ENCODE measurements around the gene DLGAP5. TPM values are rescaled to one million over a fixed set of nuclear protein-coding genes. Genes with fewer than 3 reads are reported as not detected.
A peak's percentile ranks its signal among the peaks of the same experiment; 100 is the strongest.

The DLGAP5 gene
- total RNA-seq, 1 donor from 2014 or later = 4.9 TPM

GRCh38 chr14:55188686-55189295 is 2.6 kb downstream of the DLGAP5 start:
- DNase-seq (ENCODE audit: low spot score in 2 of 2) (no peak), FAIRE-seq (no peak)

GRCh38 chr14:55180434-55180833 is 11.0 kb downstream of the DLGAP5 start:
- DNase-seq (ENCODE audit: low spot score in 2 of 2) (no peak), FAIRE-seq (no peak)

- FAIRE-seq = no peak
- no peak for DNase-seq (ENCODE audit: low spot score in 2 of 2)
Measured at GRCh38 chr14:55180006-55180405, 11.4 kb downstream of the DLGAP5 start.

- DNase-seq (ENCODE audit: low spot score in 2 of 2) (no peak), FAIRE-seq (no peak)
Measured at GRCh38 chr14:55170526-55170925, 20.9 kb downstream of the DLGAP5 start.

GRCh38 chr14:55160989-55161388 is 30.4 kb downstream of the DLGAP5 start:
- FAIRE-seq = peak; percentile 84
- peak in 1 of 2 donors; percentile 38 for DNase-seq (ENCODE audit: low spot score in 2 of 2)

GRCh38 chr14:55158412-55158811 is 33.0 kb downstream of the DLGAP5 start:
- no peak for DNase-seq (ENCODE audit: low spot score in 2 of 2)
- FAIRE-seq = no peak

GRCh38 chr14:55157080-55157479 is 34.3 kb downstream of the DLGAP5 start:
- no peak for DNase-seq (ENCODE audit: low spot score in 2 of 2)
- no peak for FAIRE-seq

GRCh38 chr14:55153951-55154350 is 37.4 kb downstream of the DLGAP5 start:
- FAIRE-seq (no peak), DNase-seq (ENCODE audit: low spot score in 2 of 2) (no peak)

- no peak for DNase-seq (ENCODE audit: low spot score in 2 of 2)
- FAIRE-seq = no peak
Measured at GRCh38 chr14:55152052-55152753, 39.2 kb downstream of the DLGAP5 start.

GRCh38 chr14:55151601-55152000 is 39.8 kb downstream of the DLGAP5 start:
- no peak for FAIRE-seq
- no peak for DNase-seq (ENCODE audit: low spot score in 2 of 2)

GRCh38 chr14:55146425-55146824 is 45.0 kb downstream of the DLGAP5 start:
- no peak for DNase-seq (ENCODE audit: low spot score in 2 of 2)
- no peak for FAIRE-seq

- FAIRE-seq = no peak
- no peak for DNase-seq (ENCODE audit: low spot score in 2 of 2)
Measured at GRCh38 chr14:55142466-55142865, 48.9 kb downstream of the DLGAP5 start.

GRCh38 chr14:55141825-55142224 is 49.6 kb downstream of the DLGAP5 start:
- DNase-seq (ENCODE audit: low spot score in 2 of 2) = no peak
- FAIRE-seq = no peak

GRCh38 chr14:55139696-55140509 is 51.5 kb downstream of the DLGAP5 start:
- DNase-seq (ENCODE audit: low spot score in 2 of 2) (no peak), FAIRE-seq (no peak)

- no peak for FAIRE-seq
- DNase-seq (ENCODE audit: low spot score in 2 of 2) = no peak
Measured at GRCh38 chr14:55139141-55139540, 52.2 kb downstream of the DLGAP5 start.

GRCh38 chr14:55138091-55138490 is 53.3 kb downstream of the DLGAP5 start:
- DNase-seq (ENCODE audit: low spot score in 2 of 2) (no peak), FAIRE-seq (no peak)

- peak in 1 of 2 donors; percentile 58 for DNase-seq (ENCODE audit: low spot score in 2 of 2)
- FAIRE-seq = no peak
Measured at GRCh38 chr14:55136885-55137786, 54.2 kb downstream of the DLGAP5 start.

GRCh38 chr14:55136241-55136640 is 55.1 kb downstream of the DLGAP5 start:
- no peak for FAIRE-seq
- no peak for DNase-seq (ENCODE audit: low spot score in 2 of 2)

- DNase-seq (ENCODE audit: low spot score in 2 of 2) = no peak
- FAIRE-seq = no peak
Measured at GRCh38 chr14:55133416-55133815, 58.0 kb downstream of the DLGAP5 start.

- FAIRE-seq (no peak), DNase-seq (ENCODE audit: low spot score in 2 of 2) (no peak)
Measured at GRCh38 chr14:55131370-55132137, 59.8 kb downstream of the DLGAP5 start.

Measured in frontal cortex (tissue), 4 donors.